NCI-H2107 treated with DMSO at 0.1 percent for 48 hours (cell line): ENCODE data around the gene NATD1.
A peak's percentile ranks its signal among the peaks of the same experiment; 100 is the strongest.

Experiments used
- DNase-seq: peaks from one replicate; lab custom pipeline; 2025; ENCODE audit not compliant: unreplicated experiment; lab: John Stamatoyannopoulos, UW

NATD1 gene

GRCh38 chr17:21217346-21217745 is 35.9 kb downstream of the NATD1 start:
- DNase-seq: no peak

DNA sequence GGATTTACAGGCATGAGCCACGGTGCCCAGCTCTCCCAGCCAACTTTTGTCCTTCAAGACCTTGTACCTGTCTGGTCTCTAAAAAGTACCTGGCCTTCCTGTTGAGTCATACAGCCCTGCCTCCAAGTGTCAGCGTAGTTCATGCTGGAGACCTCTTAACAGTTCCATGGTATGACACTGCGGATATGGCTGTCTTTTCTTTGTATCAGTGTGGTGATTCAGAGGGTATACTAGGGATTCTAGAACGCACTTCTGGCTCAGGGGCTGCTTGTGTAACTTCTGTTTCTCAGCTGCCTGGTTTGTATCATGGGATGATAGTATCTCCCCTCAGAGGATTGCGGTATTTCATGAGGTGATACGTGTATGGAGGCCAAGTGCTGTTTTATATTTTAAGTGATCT is 37.3 kb downstream of the NATD1 start:
- no peak for DNase-seq

- no peak for DNase-seq
These were observed 38.3 kb downstream of the NATD1 start for GRCh38 chr17:21214777-21215541.

DNA sequence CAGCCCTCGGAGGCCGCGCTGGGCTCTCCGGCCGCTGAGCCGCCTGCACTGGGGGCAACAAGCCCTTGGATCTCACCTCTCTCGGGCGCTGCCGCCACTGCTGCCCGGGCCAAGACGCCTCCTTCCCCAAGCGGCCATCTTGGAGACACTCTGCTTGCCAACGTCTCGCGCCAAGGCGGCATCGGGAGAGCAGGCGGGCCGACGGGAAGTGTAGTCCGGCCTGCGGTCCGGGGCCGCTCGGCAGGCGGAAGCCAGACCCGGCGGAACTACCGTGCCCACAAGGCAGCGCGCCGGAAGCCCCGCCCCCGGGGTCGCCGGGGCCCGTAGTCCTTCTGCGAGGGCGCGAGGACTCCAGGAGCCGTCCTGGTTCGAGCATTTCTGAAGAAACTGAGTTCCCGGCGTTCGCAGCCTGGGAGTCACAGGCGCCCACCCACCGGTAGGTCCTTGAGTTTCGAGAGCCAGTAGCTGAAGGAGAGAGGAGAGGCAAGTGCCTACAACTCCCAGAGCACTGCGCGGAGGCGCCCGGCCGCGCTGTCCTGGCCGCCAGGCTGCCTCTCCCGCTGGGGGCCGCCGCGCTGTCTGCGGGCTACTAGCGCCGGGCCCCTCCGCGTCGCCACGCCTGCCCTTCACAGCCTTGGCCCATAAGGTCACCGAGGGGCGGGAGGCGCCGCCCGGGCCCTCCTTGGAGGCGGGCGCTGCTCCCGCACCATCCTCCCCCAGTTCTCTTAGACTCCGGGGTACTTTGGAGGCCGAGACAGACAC is 39.0 kb downstream of the NATD1 start, which contains the start of gene TMEM11:
TSS of gene TMEM11 (minus strand) at position 147 of the 762 bp plus-strand sequence. CDS start at position 138, 9 bp downstream.
- peak; percentile 46 for DNase-seq

DNA sequence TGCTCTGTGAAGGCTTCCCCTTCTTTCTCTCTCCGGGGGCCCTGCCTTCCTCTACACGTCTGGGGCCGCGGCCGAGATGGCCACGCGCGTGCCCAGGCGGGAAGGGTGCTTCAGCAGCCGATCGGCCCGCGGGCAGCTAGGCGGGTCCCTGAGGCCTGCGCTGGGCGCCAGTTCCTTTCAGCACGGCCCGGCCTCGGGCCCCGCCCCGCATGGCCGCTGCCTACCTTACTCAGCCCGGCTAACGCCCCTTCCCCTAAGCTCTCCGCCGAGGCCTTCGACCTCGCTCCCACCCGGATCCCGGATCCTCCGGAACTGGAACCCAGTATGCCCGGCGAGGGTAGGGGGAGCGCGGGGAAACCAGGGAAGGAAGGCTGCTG is 39.6 kb downstream of the NATD1 start:
- DNase-seq: no peak

- no peak for DNase-seq
These were observed 40.2 kb downstream of the NATD1 start for GRCh38 chr17:21212826-21213637.

DNA sequence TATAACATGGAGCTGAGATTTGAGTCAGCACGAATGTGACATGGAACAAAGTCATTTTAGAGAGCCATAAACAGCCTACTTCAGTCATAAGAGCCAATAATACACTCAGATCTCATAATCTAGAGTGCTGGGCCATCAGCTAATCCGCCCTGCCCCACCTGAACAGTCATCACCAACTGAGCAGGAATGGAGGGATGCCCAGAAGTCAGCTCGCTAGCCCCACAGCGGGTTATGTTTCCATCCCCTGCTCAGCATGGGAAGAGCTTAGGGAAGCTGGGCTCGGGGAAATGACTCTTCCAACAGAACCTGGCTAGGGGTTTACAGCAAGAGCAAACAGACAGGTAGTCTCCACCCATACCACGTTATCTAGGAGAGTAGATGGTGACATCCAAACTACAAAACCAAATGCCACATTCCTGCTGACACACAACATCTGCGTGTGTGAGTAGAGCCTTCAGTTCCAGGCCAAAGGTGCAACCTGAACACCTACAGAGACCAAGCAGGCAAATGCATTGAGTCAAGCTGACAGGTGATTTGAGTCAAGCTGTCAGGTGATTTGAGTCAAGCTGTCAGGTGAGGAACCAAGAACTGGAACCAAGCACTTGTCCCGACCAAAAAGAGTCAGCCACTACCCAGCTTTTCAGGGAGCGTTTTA is 41.3 kb downstream of the NATD1 start:
- DNase-seq: no peak

- no peak for DNase-seq
These were observed 42.7 kb downstream of the NATD1 start for GRCh38 chr17:21210411-21211076.

DNA sequence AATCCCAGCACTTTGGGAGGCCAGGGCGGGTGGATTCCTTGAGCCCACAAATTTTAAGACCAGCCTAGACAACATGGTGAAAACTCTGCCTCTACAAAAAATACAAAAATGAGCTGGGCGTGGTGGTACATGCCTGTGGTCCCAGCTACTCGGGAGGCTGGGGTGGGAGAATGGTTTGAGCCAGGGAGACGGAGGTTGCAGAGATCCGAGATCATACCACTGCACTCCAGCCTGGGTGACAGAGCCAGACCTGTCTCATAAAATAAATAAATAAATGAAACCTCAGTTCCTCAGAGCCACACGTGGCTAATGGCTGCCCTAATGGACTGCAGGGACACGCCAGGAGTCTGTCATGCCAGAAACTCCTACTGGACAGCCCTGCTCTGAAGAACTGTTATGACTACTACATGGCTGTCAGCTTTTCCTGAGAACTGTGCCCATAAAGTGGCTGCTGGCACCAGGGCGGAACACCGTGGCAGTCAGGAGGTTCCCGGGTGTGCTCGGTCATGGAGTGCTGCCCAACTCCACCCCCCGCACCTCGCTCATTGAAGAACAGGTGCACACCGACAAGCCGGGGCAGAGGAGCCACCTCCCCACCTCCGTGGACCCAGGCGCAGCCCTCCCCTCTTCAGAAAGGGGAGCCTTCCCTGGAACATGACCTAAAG is 43.6 kb downstream of the NATD1 start:
- peak; percentile 59 for DNase-seq

DNA sequence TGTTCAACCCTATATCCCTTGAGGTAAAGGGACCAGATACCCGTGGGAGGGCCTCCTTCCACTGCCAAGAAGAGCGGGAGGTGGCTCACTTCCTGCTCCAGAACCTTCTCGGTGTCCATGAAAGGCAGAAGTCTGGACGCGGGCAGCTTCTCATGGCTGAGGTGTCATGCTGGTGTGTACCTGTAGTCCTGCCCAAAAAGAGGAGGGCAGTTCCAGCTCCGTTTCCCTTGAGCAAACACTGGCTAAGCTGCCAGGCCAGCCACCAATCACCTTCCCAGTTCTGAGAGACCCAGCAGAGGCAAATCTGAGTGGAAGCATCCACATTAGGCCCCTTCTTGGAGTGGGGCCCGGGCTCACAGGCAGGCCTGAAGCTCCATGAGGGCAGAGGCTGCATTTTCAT is 44.9 kb downstream of the NATD1 start:
- DNase-seq: no peak

GRCh38 chr17:21204935-21205334 is 48.3 kb downstream of the NATD1 start:
- DNase-seq: no peak

- DNase-seq: no peak
These were observed 50.7 kb downstream of the NATD1 start for GRCh38 chr17:21202512-21202911.

DNA sequence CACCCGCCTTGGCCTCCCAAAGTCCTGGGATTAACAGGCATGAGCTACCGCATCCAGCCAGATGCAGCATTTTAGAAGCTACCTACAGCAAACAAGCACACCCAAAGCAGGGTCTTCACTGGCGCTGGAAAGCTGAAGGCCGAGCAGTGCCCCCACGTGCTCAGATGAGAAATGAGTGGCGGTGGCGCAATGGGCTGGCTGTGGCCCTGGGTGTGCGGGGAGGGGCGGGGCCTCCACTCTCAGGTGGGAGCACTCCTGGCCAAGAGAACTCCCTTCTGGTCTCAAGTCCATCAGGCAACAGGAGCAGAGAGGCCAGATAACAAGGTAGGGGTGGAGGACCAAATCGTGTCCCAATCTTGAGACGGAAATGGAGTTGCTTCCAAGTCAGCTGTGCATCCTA is 51.3 kb downstream of the NATD1 start:
- DNase-seq: no peak

GRCh38 chr17:21201298-21201595 is 52.0 kb downstream of the NATD1 start:
- no peak for DNase-seq

DNA sequence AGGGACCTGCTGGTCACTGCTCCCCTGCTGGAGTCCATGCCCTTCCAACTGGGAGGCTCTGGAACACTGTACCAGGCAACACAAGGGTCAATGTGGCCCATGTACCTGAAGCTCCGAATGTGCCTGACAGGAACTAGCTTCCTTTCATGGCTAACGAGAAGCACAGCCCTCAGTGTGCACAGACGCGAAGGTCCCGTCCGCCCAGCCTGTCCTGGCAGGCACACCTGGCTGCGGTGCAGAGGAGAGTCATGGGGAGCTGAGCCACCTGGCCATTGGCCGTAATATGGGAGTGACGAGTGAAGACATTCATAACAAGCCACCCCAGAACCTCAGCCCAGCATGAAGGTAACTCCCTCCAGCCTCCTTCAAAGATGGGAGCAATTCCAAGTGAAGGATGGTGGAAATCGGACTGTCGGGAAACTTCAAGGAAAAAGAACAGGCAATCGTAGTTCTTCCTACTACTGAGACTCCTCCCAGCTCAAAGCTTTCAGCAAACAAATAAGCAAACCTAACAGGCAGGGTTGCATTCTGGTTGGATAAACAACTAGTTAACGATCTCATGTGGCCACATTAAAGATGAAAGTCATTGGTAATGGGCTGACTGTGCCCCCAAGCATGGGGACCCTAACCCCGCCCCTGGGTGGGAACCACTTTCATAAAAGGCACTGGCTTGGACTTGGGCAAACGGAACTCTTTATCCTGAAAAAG is 52.5 kb downstream of the NATD1 start:
- DNase-seq: no peak

DNA sequence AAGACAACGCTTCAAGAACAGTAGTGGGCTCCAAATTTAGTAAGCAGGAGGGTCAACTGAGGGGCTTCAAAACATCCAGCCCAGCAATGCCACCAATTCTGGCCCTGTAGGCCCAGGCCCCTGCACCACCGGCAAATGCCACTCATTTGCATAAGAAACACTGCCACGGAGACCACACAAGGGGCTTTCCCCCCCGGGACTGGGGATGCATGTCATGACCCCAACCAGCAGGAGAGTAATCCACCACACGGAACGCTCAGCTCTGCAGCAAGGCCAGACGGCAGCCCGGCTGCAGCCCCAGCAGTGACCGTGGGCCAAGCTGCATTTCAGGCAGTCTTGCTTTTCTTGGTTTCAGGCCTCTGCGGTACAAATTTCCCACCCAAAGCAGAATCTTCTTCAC is 53.4 kb downstream of the NATD1 start:
- DNase-seq: no peak

- no peak for DNase-seq
These were observed 53.9 kb downstream of the NATD1 start for GRCh38 chr17:21199311-21199710.

DNA sequence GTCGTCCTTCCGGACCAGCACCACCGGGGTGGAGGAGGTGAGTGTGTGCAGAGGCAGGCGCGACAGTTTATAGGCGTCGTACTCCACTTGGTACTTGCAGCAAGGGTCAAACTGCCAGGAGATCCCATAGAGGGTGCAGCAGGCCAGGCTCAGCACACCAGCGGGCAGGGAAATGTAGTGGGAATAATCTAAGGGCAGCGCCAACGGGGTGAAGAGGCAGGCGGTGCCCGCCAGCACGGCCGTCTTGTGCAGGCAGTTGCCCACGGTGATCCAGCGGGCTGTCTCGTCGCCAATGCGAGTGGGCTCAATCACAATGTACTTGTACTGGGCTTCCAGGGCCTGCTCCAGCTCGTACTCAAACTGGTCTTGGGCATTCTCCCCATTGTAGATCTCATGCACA is 54.8 kb downstream of the NATD1 start:
- no peak for DNase-seq

GRCh38 chr17:21196126-21196525 is 57.1 kb downstream of the NATD1 start:
- no peak for DNase-seq

- DNase-seq: no peak
These were observed 58.5 kb downstream of the NATD1 start for GRCh38 chr17:21194703-21195102.
